ENCODE measurements around the gene RAMACL. TPM values are rescaled to one million over a fixed set of nuclear protein-coding genes. Genes with fewer than 3 reads are reported as not detected.

RAMACL gene
- total RNA-seq, 2 donors from 2014 or later = 4.6 to 4.7 TPM

- H3K36me3 ChIP-seq = no peaks in the 10 kb centered on the region
- H3K9me3 ChIP-seq = no peaks in the 10 kb centered on the region
- TF ChIP-seq, protein P1, sequence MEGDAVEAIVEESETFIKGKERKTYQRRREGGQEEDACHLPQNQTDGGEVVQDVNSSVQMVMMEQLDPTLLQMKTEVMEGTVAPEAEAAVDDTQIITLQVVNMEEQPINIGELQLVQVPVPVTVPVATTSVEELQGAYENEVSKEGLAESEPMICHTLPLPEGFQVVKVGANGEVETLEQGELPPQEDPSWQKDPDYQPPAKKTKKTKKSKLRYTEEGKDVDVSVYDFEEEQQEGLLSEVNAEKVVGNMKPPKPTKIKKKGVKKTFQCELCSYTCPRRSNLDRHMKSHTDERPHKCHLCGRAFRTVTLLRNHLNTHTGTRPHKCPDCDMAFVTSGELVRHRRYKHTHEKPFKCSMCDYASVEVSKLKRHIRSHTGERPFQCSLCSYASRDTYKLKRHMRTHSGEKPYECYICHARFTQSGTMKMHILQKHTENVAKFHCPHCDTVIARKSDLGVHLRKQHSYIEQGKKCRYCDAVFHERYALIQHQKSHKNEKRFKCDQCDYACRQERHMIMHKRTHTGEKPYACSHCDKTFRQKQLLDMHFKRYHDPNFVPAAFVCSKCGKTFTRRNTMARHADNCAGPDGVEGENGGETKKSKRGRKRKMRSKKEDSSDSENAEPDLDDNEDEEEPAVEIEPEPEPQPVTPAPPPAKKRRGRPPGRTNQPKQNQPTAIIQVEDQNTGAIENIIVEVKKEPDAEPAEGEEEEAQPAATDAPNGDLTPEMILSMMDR (IDR thresholded peaks at IDR 0.05) = no peak
- no peak overlapping the region for H3K4me3 ChIP-seq
- no peaks in the 10 kb centered on the region for H3K27me3 ChIP-seq (replicated peaks; ENCODE audit: insufficient read depth)
- H3K27ac ChIP-seq = no peak overlapping the region
- DNase-seq (ENCODE audit: low spot score) = no peak
- no peaks in the 10 kb centered on the region for H3K4me1 ChIP-seq (ENCODE audit: control insufficient read depth in 1 of 2, low read depth in 2 of 2)
- ATAC-seq (ENCODE audit: insufficient number of reproducible peaks, low FRiP score, low read depth) = no peak
Observed at GRCh38 chr6:166605752-166606151, 19.3 kb upstream of the RAMACL start.

DNA sequence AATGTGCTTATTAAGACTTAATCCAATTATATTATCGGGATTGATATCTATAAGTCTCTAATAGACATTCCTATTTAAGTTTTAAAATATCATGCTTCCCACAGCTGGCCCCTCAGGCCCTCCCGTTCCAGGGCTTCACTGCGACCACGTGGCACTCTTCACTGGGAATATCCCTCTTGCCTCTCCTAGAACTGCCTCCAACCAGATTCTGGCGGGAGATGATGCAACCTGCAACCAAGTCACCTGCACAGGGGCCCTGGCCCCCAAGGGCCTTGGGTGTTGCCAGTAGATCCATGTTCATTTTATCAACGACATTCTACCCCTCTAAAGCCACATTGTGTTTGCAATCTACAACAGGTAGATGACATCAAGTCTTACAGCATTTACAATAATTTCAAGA is 18.4 kb upstream of the RAMACL start:
- DNase-seq (ENCODE audit: low spot score) (no peak), ATAC-seq (ENCODE audit: insufficient number of reproducible peaks, low FRiP score, low read depth) (no peak)
- H3K36me3 ChIP-seq = no peaks in the 10 kb centered on the region
- H3K27me3 ChIP-seq (replicated peaks; ENCODE audit: insufficient read depth) = no peaks in the 10 kb centered on the region
- H3K27ac ChIP-seq = no peak overlapping the region
- H3K4me3 ChIP-seq = no peak overlapping the region
- H3K4me1 ChIP-seq (ENCODE audit: control insufficient read depth in 1 of 2, low read depth in 2 of 2) = no peaks in the 10 kb centered on the region
- TF ChIP-seq, protein P1 (IDR thresholded peaks at IDR 0.05) = no peak
- no peaks in the 10 kb centered on the region for H3K9me3 ChIP-seq

GRCh38 chr6:166604328-166604727 is 17.9 kb upstream of the RAMACL start:
- TF ChIP-seq, protein P1 (IDR thresholded peaks at IDR 0.05) = no peak
- H3K27me3 ChIP-seq (replicated peaks; ENCODE audit: insufficient read depth) = no peaks in the 10 kb centered on the region
- ATAC-seq (ENCODE audit: insufficient number of reproducible peaks, low FRiP score, low read depth) (no peak), DNase-seq (ENCODE audit: low spot score) (no peak)
- H3K9me3 ChIP-seq = no peaks in the 10 kb centered on the region
- H3K27ac ChIP-seq = no peak overlapping the region
- no peaks in the 10 kb centered on the region for H3K36me3 ChIP-seq
- no peaks in the 10 kb centered on the region for H3K4me1 ChIP-seq (ENCODE audit: control insufficient read depth in 1 of 2, low read depth in 2 of 2)
- no peak overlapping the region for H3K4me3 ChIP-seq

- H3K4me3 ChIP-seq = no peak overlapping the region
- TF ChIP-seq, protein P1 (IDR thresholded peaks at IDR 0.05) = no peak
- H3K9me3 ChIP-seq = no peaks in the 10 kb centered on the region
- no peak overlapping the region for H3K27ac ChIP-seq
- ATAC-seq (ENCODE audit: insufficient number of reproducible peaks, low FRiP score, low read depth) (no peak), DNase-seq (ENCODE audit: low spot score) (no peak)
- no peaks in the 10 kb centered on the region for H3K27me3 ChIP-seq (replicated peaks; ENCODE audit: insufficient read depth)
- H3K36me3 ChIP-seq = no peaks in the 10 kb centered on the region
- H3K4me1 ChIP-seq (ENCODE audit: control insufficient read depth in 1 of 2, low read depth in 2 of 2) = peaks cover 7% of the 10 kb centered on the region in 2 donors
Observed at GRCh38 chr6:166603043-166603690, 16.7 kb upstream of the RAMACL start.

DNA sequence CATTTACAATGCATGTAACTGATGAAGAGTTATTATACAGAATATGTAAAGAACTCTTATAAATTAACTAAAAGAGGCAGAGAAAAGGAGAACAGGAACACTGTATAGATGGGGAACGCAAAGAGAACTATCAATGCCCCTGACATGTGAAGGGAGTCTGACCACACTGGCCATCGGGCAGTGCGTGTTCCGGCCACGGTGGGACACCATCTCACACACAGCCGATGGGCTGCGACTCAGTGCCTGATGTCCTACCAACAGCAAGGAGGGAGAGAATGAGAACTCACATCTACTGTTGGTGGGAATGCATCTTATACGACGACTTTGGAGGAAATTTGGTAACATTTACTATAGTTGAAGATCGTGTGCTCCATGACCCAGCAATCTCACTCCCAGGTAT is 15.5 kb upstream of the RAMACL start:
- H3K27me3 ChIP-seq (replicated peaks; ENCODE audit: insufficient read depth) = no peaks in the 10 kb centered on the region
- DNase-seq (ENCODE audit: low spot score) (no peak), ATAC-seq (ENCODE audit: insufficient number of reproducible peaks, low FRiP score, low read depth) (no peak)
- H3K36me3 ChIP-seq = no peaks in the 10 kb centered on the region
- no peaks in the 10 kb centered on the region for H3K9me3 ChIP-seq
- TF ChIP-seq, protein P1 (IDR thresholded peaks at IDR 0.05) = no peak
- peaks cover 13 to 15% of the 10 kb centered on the region in 2 donors for H3K4me1 ChIP-seq (ENCODE audit: control insufficient read depth in 1 of 2, low read depth in 2 of 2)
- no peak overlapping the region for H3K27ac ChIP-seq
- no peak overlapping the region for H3K4me3 ChIP-seq

Data from thoracic aorta (tissue), 2 donors.